ENCODE data around the gene NLRP8. TPM values are rescaled to one million over a fixed set of nuclear protein-coding genes. Genes with fewer than 3 reads are reported as not detected.
"Not testable (repeated sequence)": the region's sequence is repeated elsewhere in the genome, so short reads cannot be mapped to it uniquely, and the experiment has no call there.

NLRP8 gene
- total RNA-seq, 1 donor from 2014 or later, result not detected

DNA sequence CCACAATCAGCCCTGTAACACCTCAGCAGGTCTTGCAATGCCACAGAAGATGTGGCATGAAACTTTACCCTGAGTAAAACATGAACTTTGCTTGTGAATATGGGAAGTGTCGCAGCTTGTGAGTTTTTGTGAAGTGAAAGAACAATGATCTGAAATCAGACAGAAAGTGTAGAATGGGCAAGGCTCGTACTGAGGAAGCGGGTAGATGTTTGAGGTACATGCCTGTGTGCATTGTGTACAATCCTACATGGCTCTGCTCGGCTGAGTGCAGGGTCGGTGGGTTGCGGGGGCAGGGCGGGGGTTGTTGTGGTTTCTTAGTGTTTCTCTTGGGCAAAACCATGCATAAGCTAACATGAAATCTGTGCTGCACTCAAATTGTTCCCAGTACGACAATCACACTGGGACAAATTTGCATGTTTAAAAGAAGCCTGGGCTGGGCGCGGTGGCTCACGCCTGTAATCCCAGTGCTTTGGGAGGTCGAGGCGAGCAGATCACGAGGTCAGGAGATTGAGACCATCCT, 16.6 kb upstream of the NLRP8 start:
- DNase-seq (ENCODE audit: extremely low spot score, unreplicated experiment), result peak; percentile 25
- H3K27me3 Mint-ChIP-seq, result no peaks in the 10 kb centered on the region

DNA sequence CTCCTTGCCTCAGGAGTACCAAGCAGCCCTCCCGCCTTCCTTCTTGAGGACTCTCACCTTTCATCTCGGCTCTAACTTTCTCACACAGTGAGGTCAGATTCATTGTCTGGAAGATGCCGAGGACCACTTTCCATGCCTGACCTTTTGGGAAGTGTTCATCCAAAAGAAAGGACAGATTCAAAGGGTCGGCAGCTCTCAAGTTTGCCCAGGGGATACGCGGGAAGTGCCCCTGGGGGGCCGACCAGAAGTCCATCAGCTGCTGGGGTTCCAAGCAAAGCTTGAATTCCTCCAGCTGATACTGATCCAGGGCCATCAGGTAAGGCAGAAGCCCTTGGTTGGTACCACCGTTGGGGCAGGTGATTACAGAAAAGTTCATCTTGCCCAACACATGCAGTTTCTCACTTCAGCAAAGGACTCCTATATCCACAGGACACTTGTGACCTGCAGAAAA, 15.7 kb upstream of the NLRP8 start, which contains the start of gene NLRP13:
TSS of gene NLRP13 (minus strand) at position 401 of the 451 bp plus-strand sequence. CDS start at position 376, 25 bp downstream.
- peaks cover 18% of the 10 kb centered on the region for H3K9me3 Mint-ChIP-seq

More for the DNA sequence above, 16.6 kb upstream of the NLRP8 start:
- Mint-ChIP-seq H3K4me3 (no peak overlapping the region), H3K4me1 (ENCODE audit: unreplicated experiment) (no peaks in the 10 kb centered on the region), H3K9me3 (peaks cover 18% of the 10 kb centered on the region), H3K27ac (no peak overlapping the region), H3K36me3 (peaks cover 6% of the 10 kb centered on the region)
- TF ChIP-seq, protein P1, sequence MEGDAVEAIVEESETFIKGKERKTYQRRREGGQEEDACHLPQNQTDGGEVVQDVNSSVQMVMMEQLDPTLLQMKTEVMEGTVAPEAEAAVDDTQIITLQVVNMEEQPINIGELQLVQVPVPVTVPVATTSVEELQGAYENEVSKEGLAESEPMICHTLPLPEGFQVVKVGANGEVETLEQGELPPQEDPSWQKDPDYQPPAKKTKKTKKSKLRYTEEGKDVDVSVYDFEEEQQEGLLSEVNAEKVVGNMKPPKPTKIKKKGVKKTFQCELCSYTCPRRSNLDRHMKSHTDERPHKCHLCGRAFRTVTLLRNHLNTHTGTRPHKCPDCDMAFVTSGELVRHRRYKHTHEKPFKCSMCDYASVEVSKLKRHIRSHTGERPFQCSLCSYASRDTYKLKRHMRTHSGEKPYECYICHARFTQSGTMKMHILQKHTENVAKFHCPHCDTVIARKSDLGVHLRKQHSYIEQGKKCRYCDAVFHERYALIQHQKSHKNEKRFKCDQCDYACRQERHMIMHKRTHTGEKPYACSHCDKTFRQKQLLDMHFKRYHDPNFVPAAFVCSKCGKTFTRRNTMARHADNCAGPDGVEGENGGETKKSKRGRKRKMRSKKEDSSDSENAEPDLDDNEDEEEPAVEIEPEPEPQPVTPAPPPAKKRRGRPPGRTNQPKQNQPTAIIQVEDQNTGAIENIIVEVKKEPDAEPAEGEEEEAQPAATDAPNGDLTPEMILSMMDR (conservative IDR thresholded peaks at IDR 0.05), result no peak

DNA sequence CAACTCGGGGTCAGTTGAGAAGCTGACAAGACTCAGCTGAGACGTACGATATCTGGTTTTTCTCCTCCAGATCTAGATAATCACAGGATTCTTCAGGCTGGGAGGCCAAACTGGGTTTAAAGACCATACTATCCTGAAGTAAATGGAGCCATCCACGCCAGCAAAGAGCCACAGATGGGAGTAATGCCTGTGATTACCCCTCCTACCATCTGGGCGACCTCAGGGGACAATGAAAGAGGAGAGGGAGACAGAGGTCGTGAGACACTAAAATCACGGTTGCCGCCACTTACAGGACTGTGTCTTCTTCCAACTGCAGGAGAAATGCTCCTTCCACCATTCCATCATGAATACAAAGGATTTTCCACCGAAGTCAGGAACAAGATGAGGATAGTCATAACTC, 12.4 kb upstream of the NLRP8 start:
- DNase-seq (ENCODE audit: extremely low spot score, unreplicated experiment), result no peak
- TF ChIP-seq, protein P1 (conservative IDR thresholded peaks at IDR 0.05), result no peak
- H3K9me3 Mint-ChIP-seq, result peaks cover 13% of the 10 kb centered on the region
- H3K27ac Mint-ChIP-seq, result no peak overlapping the region
- peaks cover 6% of the 10 kb centered on the region for H3K36me3 Mint-ChIP-seq
- H3K4me3 Mint-ChIP-seq, result no peak overlapping the region
- no peaks in the 10 kb centered on the region for H3K4me1 Mint-ChIP-seq (ENCODE audit: unreplicated experiment)
- no peaks in the 10 kb centered on the region for H3K27me3 Mint-ChIP-seq

More for the DNA sequence above, 15.7 kb upstream of the NLRP8 start, which contains the start of gene NLRP13:
- DNase-seq (ENCODE audit: extremely low spot score, unreplicated experiment), result peak; percentile 22
- Mint-ChIP-seq H3K36me3 (peaks cover 6% of the 10 kb centered on the region), H3K27ac (no peak within 1 kb of the TSS), H3K4me1 (ENCODE audit: unreplicated experiment) (no peaks in the 10 kb centered on the region), H3K27me3 (no peaks in the 10 kb centered on the region), H3K4me3 (no peak within 1 kb of the TSS)
- TF ChIP-seq, protein P1 (conservative IDR thresholded peaks at IDR 0.05), result no peak

DNA sequence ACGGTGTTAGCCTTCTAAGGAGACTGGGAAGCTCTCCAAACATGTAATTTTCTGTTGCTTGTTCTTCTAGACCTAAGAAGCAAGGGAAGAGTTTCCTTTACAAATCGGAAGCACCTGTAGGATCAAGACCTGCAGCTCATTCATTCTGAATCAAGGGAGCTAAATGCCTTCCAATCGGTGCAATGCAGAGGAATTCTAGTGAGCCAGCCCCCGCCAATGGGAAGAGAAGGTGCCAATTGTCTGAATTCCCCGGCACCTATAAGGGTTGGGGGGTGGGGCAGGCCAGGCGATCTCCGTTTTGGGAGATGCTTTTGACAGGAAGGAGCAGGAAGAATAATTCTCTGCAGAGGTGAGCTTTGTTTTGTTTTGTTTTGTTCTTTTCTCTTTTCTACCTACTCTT, 8.4 kb upstream of the NLRP8 start:
- Mint-ChIP-seq H3K27me3 (no peaks in the 10 kb centered on the region), H3K36me3 (peaks cover 4% of the 10 kb centered on the region), H3K9me3 (peaks cover 24% of the 10 kb centered on the region), H3K4me3 (no peak overlapping the region), H3K27ac (no peak overlapping the region), H3K4me1 (ENCODE audit: unreplicated experiment) (no peaks in the 10 kb centered on the region)
- TF ChIP-seq, protein P1 (conservative IDR thresholded peaks at IDR 0.05), result no peak
- peak; percentile 37 for DNase-seq (ENCODE audit: extremely low spot score, unreplicated experiment)

DNA sequence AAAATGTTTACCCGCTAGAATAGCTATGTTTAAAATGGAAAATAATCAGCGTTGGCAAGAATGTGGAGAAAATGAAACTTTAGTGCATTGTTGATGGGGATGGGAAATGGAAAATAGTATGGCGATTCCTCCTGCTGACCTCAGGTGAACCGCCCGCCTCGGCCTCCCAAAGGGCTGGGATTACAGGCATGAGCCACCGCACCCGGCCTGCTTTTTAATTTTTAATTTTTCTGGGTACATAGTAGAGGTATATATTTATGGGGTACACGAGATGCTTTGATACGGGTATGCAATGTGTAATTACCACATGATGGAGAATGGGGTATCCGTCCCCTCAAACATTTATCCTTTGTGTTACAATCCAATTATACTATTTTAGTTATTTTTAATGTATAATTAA, 7.3 kb upstream of the NLRP8 start:
- Mint-ChIP-seq H3K27ac (no peak overlapping the region), H3K36me3 (no peaks in the 10 kb centered on the region), H3K27me3 (no peaks in the 10 kb centered on the region), H3K9me3 (peaks cover 15% of the 10 kb centered on the region), H3K4me1 (ENCODE audit: unreplicated experiment) (no peaks in the 10 kb centered on the region), H3K4me3 (no peak overlapping the region)
- TF ChIP-seq, protein P1 (conservative IDR thresholded peaks at IDR 0.05), result no peak
- peak; percentile 20 for DNase-seq (ENCODE audit: extremely low spot score, unreplicated experiment)

DNA sequence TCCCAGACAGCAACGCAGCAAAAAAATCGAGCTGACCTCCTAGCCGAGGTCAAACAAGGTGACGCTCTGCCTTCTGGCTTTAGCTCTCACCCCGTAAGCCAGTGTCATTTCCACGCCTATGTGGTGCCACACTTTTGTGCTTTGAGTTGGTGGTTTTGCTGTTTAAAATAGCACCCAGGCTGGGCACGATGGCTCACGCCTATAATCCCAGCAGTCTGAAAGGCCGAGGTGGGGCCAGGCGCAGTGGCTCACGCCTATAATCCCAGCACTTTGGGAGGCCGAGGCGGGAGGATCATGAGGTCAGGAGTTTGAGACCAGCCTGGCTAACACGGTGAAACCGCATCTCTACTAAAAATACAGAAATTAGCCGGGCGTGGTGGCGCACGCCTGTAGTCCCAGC, 2.9 kb downstream of the NLRP8 start:
- H3K4me1 Mint-ChIP-seq (ENCODE audit: unreplicated experiment), result not testable (repeated sequence)

More for the DNA sequence above, 2.9 kb downstream of the NLRP8 start:
- not testable (repeated sequence) for H3K27ac Mint-ChIP-seq; H3K4me3 Mint-ChIP-seq; H3K27me3 Mint-ChIP-seq; H3K36me3 Mint-ChIP-seq; DNase-seq (ENCODE audit: extremely low spot score, unreplicated experiment); H3K9me3 Mint-ChIP-seq
